ENCODE data around the gene VIPR2.
A peak's percentile ranks its signal among the peaks of the same experiment; 100 is the strongest.

Gene VIPR2

DNA sequence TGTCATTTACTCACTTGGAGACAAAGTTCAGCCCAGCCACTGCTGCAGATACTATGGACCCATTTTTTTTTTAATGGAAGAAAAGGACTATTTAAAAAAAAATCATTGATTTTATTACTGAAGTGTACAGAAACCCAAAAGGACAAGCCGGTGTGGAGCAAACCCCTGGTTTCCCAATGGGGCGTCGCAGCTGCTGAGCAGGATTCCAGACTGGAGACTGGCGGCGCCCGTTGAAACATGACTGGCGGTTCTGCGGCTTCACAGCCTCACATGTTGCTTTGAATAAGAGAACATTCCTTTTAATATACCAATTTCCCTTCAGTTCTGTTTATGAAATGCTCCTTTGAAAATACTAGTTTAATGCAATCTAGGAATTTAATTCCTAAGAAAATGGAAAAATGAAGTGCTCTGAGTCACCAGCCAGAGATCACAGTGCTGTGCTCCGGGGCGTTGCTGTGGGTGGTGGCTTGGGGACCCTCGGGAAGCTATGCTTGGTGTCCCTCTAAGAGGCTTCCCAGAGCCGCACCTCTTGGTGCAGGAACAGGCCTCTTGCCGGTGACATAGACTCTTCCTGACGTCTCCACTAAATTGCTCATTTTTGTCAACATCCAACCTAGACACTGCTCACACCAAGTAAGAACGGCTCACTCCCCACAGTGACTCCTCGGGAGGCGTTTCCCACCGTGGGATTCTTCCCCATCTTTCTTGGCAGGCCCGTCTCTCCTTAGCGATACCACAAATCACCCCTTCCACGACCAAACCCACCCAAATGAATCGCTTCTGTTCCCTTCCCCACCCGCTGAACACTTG is 12.0 kb upstream of the VIPR2 start:
- no peak for DNase-seq

- DNase-seq = no peak
Observed at GRCh38 chr7:159155410-159155809, 10.7 kb upstream of the VIPR2 start.

GRCh38 chr7:159154243-159154642 is 9.6 kb upstream of the VIPR2 start:
- DNase-seq = peak in 1 of 2 experiments; percentile 21

DNA sequence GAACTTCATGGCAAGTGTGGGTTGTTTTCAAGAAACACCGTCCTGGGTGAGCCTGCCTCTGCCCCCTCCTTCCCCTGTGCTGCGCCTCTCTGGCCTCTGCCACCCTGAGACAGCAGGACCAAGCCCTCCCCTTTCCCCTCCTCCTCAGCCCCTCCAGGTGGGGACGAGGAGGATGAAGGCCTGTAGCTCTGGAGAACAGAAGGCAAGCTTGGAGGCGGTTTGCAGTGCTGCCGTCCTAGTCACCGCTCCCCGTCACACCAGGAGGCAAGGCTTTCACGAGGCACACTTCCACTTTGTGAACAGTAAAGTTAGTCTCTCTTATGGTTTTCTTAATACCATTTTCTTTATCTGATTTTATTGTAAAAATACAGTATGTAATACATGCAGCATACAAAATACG is 8.8 kb upstream of the VIPR2 start:
- no peak for DNase-seq

DNA sequence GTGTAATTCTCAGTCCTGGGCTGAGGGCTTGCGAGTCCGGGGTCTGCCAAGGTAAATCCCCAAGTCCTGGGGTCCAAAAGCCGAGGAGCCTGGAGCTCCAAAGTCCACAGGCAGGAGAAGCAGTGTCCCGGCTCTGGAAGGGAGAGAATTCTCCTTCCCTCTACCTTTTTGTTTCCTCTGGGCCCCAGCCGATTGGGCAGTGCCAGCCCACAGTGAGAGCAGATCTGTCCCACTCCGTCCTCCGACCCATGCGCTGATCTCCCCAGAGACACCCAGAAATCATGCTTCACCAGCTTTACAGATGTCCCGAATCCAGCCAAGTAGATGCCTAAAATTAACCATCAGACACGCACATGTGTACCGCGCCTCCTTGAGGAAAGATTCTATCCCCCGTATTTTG is 8.1 kb upstream of the VIPR2 start:
- no peak for DNase-seq

DNA sequence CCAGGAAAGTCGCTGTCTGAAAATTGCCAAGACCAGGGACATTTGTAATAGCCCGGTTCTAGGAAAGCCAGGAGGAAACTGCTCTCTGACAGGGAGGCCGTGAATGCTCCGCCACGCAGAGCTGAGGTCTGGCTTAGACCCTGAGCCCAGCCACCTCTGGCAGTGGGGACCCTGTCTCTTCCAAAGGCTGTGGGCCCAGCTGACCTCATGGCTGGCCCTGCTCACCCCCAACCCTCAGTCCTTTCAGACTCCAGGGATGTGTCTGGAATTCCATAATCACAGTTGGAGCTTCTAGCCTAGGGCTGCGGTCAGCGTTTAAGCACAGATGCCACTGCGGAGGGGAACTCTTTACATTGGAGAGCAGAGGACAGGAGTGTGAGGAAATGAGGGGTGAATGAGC is 6.6 kb upstream of the VIPR2 start:
- DNase-seq = no peak

DNA sequence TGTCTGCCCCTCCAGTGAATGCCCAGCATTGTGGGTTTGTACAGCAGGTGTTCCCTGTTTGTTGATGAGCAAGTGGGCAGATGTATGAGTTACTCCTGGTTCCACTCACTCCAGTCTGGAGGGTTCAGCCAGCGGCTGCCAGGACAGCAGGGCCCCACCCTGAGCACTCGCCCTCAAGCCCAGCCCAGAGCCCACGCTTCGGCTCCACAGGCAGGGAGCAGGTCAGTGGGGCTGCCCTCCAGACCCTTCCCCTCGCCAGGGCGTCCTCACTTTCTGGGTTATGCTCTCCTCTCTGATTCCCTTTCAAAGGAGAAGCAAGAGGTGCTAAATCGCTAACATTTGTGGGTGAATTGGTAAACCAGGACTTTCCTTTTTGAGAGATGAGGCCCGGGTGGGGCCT is 4.8 kb upstream of the VIPR2 start:
- DNase-seq = peak in 1 of 2 experiments; percentile 36

- no peak for DNase-seq
Observed at GRCh38 chr7:159148430-159149395, 4.0 kb upstream of the VIPR2 start.

DNA sequence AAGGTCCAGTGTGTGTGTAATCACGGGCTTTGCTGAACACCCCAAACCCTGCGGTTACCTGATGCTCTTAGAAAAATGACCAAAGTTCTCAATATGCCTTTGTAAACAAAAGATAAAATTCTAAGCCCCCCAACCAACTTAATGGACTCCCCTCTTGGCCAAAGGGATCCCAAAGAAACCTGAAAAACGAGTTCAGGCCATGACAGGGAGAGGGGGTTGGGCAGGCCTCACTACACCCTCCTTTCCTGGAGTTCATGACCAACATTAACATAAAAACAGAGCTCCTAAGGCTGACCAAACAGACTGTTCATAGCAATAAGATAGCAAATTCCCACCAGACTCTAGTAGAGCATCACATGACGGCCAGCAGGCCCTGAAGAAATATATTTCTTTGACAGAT is 3.0 kb upstream of the VIPR2 start:
- no peak for DNase-seq

- DNase-seq = no peak
Observed at GRCh38 chr7:159147246-159147645, 2.6 kb upstream of the VIPR2 start.

DNA sequence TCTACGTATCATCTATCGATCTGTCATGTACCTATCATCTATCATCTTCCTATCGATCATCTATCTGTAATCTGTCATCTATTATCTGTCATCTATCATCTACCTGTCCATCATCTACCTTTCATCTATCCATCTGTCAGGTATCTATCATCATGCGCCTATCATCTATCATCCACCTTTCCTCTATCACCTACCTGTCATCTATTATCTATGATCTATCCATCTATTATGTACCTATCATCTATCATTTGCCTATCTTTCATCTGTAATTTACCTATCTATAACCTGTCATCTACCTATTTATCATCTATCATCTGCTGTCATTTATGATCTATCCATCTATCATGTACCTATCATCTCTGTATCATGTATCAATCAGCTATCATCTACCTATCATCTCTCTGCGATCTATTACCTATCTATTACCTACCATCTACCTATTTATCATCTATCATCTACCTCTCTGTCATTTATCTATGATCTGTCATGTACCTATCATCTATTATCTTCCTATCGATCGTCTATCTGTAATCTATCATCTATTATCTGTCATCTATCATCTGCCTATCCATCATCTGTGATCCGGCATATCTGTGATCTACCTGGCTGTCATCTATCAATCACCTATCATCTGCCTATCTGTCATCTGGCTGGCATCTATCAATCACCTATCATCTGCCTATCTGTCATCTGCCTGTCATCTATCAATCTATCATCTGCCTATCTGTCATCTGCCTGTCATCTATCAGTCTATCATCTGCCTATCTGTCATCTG is 1.6 kb upstream of the VIPR2 start:
- no peak for DNase-seq

DNA sequence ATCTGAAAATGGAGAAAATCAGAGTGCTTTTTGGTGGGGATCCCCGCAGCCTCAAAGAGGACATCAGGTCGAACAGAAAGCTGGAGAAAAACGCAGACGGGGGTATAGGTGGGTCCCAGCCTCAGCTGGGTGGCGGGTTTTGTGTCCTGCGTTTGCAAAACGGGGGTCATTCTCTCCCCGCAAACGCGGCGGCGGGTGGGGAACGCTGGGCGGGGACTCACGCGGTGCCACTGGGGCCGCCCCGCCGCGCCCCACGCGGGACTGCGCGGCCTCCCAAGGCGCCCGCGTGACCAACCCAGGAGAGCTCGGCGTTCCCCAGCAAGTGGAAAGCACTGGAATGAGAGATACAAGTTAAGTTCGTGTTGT is 806 bp upstream of the VIPR2 start:
- DNase-seq = no peak

DNA sequence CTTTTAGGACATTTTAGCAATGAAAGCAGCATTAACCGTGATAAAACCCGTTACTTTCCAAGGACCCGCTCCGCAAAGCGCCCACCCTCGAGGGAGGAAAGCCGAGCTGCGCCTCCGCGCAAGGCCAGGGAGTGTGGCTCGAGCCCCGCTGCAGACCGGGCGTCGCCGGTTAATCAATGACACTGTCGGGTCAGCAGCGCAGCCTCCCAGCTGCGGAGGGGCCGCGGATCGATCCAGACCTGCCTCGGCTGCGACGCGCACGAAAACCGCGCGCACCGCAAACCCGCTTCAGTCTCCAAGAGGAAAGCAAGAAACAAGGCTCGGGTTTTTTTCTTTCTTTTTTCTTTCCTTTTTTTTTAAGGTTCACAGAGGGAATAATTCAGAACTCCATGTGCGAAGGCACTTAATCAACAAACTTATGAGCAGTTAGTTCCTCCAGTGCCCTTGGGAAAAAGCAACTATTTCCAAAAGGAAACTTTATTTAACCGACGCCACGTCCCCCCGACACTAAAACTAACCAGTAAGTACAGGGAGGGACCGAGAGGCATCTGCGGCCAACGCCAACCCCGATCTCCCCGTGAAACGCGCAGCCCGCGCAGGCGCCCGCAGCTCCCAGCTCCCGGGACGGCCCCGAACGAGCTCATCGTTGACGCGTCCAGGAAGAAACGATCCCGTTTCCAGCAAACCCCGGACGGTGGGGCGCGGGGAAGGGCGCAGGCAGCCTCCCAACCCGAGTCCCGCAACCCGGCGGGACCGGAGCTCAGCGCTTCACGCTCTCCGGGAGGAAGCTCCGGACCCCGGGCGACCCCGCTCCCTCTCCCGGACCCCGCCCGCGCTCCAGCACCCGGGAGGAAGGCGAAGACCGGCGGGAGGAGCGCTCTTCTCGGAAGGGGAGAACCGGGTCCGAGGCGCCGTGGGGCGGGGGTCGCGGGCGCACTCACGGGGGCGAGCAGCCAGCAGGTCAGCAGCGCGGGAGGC is 598 bp downstream of the VIPR2 start:
- DNase-seq = no peak

- no peak for DNase-seq
Observed at GRCh38 chr7:159142730-159143129, 1.9 kb downstream of the VIPR2 start.

DNA sequence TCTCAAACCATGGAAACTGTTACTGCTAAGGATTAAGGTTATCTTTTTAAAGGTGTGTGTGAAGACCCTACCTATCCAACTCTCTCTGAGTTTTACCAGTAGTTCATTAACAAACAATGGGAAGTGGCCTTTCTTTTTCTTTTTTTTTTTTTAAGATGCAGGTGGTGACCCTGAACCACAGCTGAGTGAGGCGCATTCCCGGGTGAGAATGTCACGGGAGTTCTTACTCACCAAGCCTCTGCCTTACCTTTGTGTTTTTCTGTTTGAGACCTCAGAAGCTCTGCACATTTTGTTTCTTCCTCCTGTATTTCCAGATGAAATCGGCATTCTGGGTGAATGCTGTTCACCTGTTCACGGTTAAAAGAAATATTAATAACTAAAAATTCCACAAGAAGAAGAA is 2.5 kb downstream of the VIPR2 start:
- no peak for DNase-seq

DNA sequence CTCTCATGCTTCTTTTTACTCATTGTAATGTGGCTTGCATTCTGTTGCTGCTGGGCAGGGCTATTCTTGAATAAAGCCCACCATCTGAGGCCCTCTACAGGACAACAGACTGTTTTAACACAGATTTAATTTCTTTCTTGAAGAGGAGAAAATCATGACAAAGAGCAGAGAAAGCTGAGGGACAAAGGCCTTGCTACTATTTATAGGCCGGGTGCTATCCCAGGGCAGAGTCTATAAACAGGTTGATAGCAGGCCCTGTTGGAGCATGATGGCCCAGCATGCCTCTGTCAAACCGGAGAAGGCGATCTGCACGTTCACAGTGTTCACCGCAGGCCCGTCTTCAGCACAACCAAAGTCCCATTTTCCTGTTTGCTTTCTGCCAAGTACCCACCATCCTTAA is 3.0 kb downstream of the VIPR2 start:
- no peak for DNase-seq

- no peak for DNase-seq
Observed at GRCh38 chr7:159141167-159141566, 3.5 kb downstream of the VIPR2 start.

DNA sequence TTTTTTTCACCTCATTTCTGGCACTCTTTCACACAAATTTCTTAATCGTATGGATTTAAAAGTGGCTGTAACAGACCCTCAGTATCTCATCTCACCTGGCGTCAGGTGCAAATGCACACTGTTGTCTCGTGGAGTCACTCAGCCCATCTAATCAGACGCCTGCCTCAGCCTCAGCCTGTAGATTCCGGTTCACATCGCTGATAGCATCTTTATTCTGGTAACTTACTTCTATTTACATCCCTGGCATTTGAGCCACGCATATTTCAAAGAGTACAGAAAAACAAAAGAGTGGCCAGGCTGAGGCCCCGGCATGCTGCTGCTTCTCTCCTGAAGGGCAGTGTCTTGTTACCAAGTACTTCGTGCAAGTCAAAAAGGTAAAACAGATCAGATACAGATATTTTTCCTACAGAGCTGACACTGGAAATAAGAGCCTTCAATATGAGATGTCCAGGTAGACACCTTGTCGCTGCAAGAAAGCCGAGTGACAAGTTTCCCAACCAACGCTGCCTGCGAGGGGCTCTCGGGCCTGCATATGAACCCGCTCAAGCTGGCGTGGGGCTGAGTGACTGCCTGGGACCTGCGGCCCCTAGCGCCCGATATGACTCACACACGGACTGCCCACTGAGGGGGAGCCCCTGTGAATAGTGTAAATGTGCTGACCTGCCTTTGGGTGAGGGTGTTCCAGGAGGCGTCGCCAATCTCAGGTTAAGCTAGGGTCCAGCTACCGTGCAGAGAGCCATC is 4.3 kb downstream of the VIPR2 start:
- no peak for DNase-seq

DNA sequence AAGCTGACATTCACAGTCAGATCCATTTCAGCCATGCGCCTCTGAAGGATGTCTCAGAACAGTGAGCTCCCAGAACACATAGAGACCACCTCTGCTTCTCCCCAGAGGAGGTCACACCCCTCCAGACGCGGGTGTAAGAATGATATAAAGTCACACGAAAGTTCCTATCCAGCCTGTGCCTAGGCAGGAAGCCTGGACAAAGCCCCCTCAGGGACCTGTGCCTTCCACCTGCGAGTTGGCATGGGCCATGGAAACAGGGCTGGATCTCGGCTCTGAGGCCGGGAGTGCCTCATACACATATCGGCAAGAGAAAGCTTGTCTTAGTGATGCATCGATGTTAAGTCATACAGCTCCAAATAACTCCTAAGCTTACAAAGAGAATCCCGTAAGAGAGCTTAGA is 5.0 kb downstream of the VIPR2 start:
- no peak for DNase-seq

DNA sequence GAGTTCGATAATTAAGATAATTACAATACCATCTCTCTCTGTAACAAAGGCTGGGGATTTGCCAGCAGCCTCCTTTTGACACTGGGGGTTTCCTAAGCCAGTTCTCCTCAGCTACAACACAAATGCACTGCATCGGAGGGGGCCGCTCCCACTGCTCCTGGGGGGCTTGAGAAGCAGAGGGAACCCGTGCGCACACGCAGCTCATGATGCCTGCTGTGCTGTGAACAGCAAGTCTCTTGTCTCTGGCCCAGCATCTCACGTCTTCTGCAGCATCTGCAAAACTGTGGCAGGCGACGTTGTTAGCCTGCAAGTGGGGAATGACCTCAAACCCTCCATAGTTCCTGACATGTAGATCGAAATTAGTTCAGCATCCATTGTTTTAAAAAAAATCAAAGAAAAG is 5.5 kb downstream of the VIPR2 start:
- no peak for DNase-seq

DNA sequence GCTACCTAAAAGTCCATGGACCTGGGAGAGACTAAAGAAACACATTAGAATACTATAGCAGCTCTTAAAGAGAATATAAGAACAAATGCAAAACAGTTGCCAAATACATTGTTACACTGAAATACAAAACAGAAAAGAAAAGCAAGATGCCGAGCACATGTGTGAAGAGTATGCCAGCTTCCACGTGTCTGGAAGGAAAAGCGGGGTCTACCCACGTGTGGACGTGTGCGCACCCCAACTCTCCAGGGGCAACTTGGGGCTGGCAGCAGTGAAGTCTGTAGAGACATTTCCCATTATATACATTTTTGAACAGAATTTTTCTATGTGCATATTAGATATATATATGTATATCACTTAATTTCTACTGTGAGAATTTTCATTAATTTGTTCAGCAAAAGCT is 6.2 kb downstream of the VIPR2 start:
- DNase-seq = no peak

All from SHP77 (cell line).